AG04450 (cell line): Measurements from ENCODE around the gene CREB5. TPM values are rescaled to one million over a fixed set of nuclear protein-coding genes. Genes with fewer than 3 reads are reported as not detected.

Experiments
- CTCF ChIA-PET: fragments of 300-600, 350-600 bp; formaldehyde crosslinking; extraction: SDS; loops from one replicate; lab custom pipeline; 2022; ENCODE audit warnings: antibody characterized with exemption, inconsistent platforms; lab: Charles Lee
- POLR2A ChIA-PET: fragments of 350-600 bp; formaldehyde crosslinking; extraction: SDS; loops from one replicate; lab custom pipeline; 2021; ENCODE audit warnings: antibody characterized with exemption, inconsistent platforms; lab: Yijun Ruan, JAX
- DNase-seq: peaks from one replicate; pipeline ENCODE4 v3.0.0-alpha.2; 2011; ENCODE audit warnings: low read depth, low spot score
- H3K27ac ChIP-seq: one replicate; pipeline ENCODE4 v1.5.1; 2012; ENCODE audit warnings: low read depth, low read length, control low read depth
- H3K27me3 ChIP-seq: one replicate; pipeline ENCODE4 v1.6.0; 2012; ENCODE audit warnings: low read length; ENCODE audit not compliant: control insufficient read depth, insufficient read depth
- H3K4me3 ChIP-seq: 2 replicates; pipeline ENCODE4 v1.5.1; 2011; ENCODE audit warnings: mild to moderate bottlenecking, low read depth, low read length, control low read depth
- H3K9me3 ChIP-seq: 2 replicates; pipeline ENCODE4 v1.5.1; 2012; ENCODE audit warnings: low read length; ENCODE audit not compliant: control insufficient read depth, insufficient read depth
- CTCF ChIP-seq: IDR thresholded peaks from 2 replicates; pipeline ENCODE4 v1.5.1; 2011; ENCODE audit warnings: low read depth, low read length, control low read depth, inconsistent platforms
- polyA plus RNA-seq: library from polyadenylated mRNA; depleted of rRNA; stranded (reverse); fragments of >200 nt; gene quantifications from 2 replicates; pipeline ENCODE4 v1.2.3, GENCODE V29; 2011

CREB5 gene
- polyA plus RNA-seq, 1 experiment: 22.1 TPM

- no peak for DNase-seq
- no peaks in the 10 kb centered on the region for H3K27me3 ChIP-seq
- no peak for TF ChIP-seq CTCF
- H3K9me3 ChIP-seq: no peaks in the 10 kb centered on the region
- CTCF ChIA-PET: no interaction called here
- no peak overlapping the region for H3K27ac ChIP-seq
- H3K4me3 ChIP-seq: no peak overlapping the region
- POLR2A ChIA-PET: no interaction called here
Measured at GRCh38 chr7:28723336-28723735, 311.0 kb downstream of the CREB5 start.

- CTCF ChIA-PET: no interaction called here
- H3K4me3 ChIP-seq: no peak overlapping the region
- no peak for DNase-seq
- no peaks in the 10 kb centered on the region for H3K27me3 ChIP-seq
- H3K9me3 ChIP-seq: no peaks in the 10 kb centered on the region
- no peak overlapping the region for H3K27ac ChIP-seq
- POLR2A ChIA-PET: no interaction called here
- TF ChIP-seq CTCF: no peak
Measured at GRCh38 chr7:28724563-28724962, 312.2 kb downstream of the CREB5 start.

- no peak for DNase-seq
- Histone ChIP-seq H3K27ac (no peak overlapping the region), H3K4me3 (no peak overlapping the region), H3K9me3 (no peaks in the 10 kb centered on the region), H3K27me3 (no peaks in the 10 kb centered on the region)
- TF ChIP-seq CTCF: no peak
- POLR2A ChIA-PET: no interaction called here
- CTCF ChIA-PET: no interaction called here
Measured at GRCh38 chr7:28725045-28725642, 312.8 kb downstream of the CREB5 start.

GRCh38 chr7:28725911-28726310 is 313.6 kb downstream of the CREB5 start:
- no peaks in the 10 kb centered on the region for H3K27me3 ChIP-seq
- POLR2A ChIA-PET: no interaction called here
- H3K4me3 ChIP-seq: no peak overlapping the region
- no peak overlapping the region for H3K27ac ChIP-seq
- no peaks in the 10 kb centered on the region for H3K9me3 ChIP-seq
- no peak for TF ChIP-seq CTCF
- no peak for DNase-seq
- CTCF ChIA-PET: no interaction called here

- Histone ChIP-seq H3K4me3 (no peak overlapping the region), H3K27me3 (no peaks in the 10 kb centered on the region), H3K27ac (no peak overlapping the region), H3K9me3 (no peaks in the 10 kb centered on the region)
- CTCF ChIA-PET: no interaction called here
- TF ChIP-seq CTCF: no peak
- POLR2A ChIA-PET: no interaction called here
- no peak for DNase-seq
Measured at GRCh38 chr7:28726555-28726954, 314.2 kb downstream of the CREB5 start.
